NCI-H524 treated with DMSO at 0.1 percent for 48 hours (cell line): Measurements from ENCODE around the gene ITIH6.
"Not testable (repeated sequence)": the region's sequence is repeated elsewhere in the genome, so short reads cannot be mapped to it uniquely, and the experiment has no call there.

ENCODE experiments used
- DNase-seq: peaks from one replicate; lab custom pipeline; 2025; lab: John Stamatoyannopoulos, UW

Gene ITIH6, protein sequence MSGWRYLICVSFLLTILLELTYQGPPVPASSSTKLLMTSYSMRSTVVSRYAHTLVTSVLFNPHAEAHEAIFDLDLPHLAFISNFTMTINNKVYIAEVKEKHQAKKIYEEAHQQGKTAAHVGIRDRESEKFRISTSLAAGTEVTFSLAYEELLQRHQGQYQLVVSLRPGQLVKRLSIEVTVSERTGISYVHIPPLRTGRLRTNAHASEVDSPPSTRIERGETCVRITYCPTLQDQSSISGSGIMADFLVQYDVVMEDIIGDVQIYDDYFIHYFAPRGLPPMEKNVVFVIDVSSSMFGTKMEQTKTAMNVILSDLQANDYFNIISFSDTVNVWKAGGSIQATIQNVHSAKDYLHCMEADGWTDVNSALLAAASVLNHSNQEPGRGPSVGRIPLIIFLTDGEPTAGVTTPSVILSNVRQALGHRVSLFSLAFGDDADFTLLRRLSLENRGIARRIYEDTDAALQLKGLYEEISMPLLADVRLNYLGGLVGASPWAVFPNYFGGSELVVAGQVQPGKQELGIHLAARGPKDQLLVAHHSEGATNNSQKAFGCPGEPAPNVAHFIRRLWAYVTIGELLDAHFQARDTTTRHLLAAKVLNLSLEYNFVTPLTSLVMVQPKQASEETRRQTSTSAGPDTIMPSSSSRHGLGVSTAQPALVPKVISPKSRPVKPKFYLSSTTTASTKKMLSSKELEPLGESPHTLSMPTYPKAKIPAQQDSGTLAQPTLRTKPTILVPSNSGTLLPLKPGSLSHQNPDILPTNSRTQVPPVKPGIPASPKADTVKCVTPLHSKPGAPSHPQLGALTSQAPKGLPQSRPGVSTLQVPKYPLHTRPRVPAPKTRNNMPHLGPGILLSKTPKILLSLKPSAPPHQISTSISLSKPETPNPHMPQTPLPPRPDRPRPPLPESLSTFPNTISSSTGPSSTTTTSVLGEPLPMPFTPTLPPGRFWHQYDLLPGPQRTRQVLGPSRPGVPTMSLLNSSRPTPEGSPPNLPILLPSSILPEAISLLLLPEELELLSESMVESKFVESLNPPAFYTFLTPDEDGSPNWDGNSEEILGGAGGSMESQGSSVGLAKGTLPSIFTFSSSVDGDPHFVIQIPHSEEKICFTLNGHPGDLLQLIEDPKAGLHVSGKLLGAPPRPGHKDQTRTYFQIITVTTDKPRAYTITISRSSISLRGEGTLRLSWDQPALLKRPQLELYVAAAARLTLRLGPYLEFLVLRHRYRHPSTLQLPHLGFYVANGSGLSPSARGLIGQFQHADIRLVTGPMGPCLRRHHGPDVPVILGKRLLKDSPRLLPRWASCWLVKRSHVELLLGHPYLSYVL

DNA sequence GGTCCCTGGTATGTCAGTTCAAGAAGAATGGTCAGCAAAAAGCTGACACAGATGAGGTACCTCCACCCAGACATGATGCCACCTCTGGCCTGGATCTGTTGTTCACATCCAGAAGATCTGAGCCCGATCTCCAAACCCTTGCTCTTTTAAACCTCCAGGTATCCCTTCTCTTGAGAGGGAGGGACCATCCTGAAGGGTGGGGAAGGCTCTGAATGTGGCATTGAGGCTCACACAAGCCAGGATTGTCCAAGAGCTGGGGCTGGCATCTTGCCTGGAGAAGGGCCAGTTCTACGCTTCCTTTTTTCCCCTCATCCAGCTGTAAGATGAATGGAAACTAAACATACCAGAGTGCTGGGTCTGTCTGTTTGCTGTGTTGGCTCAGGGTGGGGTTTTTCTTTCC lies at the start of gene ITIH6:
TSS of gene ITIH6 (minus strand) at position 119 of the 400 bp plus-strand sequence. CDS start at position 74, 45 bp downstream.
- DNase-seq: no peak

DNA sequence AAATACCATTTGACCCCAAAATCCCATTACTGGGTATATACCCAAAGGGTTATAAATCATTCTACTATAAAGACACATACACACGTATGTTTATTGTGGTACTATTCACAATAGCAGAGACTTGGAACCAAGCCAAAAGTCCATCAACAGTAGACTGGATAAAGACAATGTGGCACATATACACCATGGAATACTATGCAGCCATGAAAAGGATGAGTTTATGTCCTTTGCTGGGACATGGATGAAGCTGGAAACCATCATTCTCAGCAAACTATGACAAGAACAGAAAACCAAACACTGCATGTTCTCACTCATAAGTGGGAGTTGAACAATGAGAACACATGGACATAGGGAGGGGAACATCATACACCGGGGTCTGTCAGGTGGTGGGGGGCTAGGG lies 49.6 kb upstream of the ITIH6 start:
- not testable (repeated sequence) for DNase-seq

DNA sequence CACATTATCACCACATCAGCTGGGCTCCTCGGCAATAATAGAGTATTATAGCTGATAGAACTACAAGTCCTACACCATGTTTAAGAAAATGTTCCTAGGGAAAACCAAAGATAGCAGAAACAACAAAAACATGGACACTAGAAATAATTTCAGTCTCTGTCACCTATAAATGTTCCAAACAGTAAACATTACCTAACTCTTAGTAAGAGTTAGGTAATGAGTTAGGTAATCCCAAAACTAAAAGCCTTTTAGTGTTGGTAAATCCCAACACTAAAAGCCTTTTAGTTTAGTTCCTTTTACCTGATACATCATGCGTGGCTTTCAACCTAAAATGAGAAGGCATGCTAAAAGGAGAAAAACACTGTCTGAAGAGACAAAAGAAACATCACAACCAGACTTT lies 45.0 kb upstream of the ITIH6 start:
- no peak for DNase-seq

DNA sequence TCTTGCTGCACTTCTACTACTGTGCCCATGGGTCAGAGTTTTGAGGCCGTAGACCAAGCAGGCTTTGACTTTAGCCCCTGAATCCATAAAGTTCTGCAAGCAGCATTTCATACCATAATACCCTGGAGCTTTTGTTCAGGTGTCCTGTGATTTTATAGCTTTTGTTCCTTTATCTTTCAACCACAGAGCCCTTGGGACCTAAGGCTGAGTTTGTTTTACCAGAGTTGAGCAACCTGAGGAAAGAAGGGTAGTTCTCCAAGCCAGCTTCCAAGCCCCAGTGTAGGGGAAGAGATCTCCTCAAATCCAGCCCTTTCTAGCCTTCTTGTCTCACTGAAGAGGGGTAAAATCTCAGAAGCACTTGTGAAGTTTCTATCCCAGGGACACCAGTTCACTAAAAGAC lies 44.6 kb upstream of the ITIH6 start:
- DNase-seq: no peak

DNA sequence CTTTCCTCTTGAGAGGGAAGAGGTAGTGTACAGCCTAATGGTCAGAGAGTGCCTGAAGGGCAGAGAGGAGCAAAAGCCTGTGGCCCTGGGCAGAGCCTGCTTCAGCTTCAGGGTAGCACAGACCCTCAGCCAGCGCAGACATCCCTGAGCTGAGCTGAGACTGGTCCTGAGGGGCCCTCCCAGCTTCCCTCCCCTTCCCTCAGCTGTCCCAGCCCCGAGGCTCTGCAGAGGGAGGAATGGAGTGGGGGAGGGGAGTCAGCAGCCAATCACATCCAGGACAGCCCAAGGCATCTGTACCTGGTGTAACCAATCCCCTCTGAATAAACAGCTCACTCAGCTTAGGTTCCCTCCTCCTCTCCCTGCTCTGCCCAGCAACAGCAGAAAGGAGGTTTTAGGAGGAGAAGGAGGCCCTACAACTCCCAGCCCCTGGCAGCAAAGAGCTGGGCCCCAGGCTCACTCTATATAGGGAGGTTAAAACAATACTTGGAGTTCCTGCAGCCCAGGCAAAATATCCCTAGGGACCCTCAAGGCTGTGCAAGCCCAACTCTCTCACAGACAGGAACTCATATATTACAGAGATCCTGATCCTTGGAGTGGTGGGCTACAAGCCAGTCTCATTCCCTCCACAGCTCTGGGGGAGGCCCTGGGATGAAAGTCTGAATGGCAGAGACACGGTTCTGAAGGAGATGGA lies 43.3 kb upstream of the ITIH6 start:
- DNase-seq: not testable (repeated sequence)

DNA sequence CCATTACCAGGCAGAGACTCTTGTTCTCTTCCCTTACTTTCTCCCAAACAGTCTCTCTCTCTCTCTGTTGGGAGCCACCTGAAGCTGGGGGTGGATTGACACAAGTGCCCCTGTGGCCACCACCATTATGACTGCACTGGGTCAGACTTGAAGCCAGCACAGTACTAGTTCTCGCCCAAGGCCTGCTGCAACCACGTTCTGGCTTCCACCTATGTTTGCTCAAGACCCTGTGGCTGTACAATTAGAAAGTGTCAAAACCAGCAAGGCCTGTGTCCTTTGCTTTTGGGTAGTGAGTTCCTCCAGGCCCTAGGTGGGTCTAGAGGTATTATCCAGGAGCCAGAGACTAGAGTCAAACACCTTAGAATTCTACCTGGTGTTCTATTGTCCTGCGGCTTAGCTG lies 40.5 kb upstream of the ITIH6 start:
- no peak for DNase-seq

DNA sequence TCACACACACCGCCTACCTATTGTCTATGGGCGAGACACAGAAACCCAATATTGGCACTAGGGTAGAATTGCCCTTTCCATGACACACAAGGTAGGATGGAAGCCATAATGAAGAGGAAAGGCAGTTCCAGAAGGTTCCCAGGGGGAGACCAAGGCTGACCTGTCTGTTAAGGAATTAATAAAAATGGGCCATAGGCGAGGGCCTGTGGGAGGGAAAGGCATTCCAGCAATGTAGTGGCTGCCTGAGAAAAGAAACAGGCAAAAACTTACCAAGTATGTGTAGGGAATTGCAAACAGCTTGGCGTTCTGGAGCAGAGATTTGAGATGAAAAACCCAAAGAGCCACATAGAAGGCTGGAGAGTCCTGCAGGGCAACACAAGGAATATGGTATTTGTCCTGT lies 28.5 kb upstream of the ITIH6 start:
- no peak for DNase-seq

DNA sequence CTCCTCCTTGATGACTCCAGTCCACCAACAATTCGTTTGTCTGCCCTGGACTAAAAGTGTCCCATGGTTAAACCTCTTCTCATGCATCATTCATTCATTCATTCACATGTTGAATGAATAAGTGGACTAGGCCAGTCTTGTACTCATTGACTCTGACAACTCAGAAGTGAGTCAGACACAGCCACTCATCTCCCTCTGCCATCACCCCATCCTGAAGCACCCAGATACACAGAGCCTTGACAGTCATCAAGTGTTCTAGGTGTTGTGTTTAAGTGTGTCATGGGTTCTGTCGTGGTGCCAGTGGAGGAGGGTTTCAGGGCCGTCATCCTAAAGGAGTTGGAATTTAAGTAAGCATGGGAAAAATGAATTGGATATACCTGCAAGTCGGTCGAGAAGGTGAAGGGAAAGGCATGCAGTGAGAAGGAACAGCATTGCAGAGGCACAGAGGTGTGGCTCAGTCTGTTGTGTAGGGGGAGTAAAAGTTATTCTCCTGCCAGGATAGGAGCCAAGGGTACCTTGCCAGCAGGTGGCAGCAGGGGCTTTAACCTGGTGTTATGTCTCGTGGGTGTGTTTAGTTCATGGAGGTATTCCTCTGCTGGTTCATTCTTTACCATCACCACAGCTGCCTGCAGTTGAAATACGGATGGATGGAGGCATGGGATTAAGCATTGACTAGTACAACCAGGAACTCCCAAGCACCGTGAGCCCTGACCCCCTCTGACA lies 27.8 kb upstream of the ITIH6 start:
- no peak for DNase-seq

DNA sequence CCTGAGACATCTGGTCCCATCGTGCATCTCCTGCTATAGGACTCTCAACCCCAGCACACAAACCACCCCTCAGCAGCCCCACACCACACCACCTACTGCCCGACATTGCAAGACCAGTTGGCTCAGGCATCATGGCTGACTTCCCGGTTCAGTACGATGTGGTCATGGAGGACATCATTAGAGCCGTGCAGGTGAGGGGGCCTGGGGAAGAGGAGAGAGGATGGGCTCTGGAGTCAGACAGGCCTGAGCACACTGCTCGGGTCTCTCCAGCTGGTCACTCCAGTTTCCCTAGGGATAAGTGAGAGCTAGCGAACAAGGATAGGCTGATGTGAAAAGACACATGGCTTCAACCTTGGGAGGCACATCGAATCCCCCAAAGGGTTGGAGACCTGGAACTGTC lies 26.7 kb upstream of the ITIH6 start:
- no peak for DNase-seq

DNA sequence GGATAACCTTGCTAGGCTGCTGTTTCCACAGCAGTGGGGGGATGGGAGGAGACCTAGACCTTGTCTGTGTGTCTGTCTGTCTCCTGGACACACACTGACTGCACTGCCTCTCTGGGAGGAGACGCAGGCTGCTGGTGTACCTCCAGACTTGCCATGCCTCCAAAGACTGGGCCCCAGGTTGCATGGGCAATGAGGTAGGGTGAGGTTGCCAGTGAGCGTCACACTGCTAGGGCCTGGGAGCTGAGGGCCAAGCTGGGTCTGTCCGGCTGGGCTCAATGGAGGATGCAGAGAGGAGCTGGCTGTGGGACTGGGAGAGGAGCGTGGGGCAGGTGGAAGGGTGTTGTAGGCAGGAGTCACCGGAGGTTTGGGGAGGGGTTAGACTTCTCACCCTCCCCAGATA lies 26.1 kb upstream of the ITIH6 start:
- DNase-seq: no peak

DNA sequence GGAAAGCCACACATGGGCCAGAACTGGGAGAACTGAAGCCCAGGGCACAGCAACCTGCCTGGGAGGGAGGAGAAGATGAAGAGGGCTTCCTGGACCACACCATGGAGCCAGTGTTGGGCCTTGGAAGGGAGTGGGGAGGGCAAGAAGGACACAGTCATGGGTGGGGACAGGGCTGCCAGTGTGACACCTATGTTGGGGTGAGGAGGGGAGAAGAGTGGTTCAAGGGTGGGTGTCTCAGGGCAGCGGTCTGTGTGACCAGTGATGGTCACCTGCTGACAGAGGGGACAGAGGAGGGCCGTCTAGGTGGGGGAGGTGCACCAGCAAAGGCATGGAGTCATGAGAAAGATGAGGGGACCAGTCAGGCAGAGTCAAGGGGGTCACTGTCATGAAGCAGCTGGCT lies 23.3 kb upstream of the ITIH6 start:
- no peak for DNase-seq

DNA sequence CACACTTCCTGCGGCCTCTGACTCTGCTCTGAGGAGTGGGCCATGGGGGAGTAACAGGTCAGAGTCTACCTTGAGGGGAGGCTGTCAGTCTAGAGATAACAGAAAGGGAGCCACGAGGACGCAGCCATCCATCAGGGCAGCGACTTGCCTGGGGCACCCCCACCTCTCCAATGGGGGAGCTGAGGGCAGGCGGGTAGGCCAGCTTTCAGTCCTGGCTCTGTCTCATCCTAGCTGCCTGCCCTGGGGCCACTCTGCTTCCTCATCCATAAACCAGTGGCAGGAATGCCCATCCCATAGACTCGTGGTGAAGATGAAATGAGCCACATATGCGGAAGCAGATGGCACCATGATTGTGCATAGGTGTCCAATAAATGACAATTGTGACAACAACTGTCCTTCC lies 22.7 kb upstream of the ITIH6 start:
- no peak for DNase-seq

DNA sequence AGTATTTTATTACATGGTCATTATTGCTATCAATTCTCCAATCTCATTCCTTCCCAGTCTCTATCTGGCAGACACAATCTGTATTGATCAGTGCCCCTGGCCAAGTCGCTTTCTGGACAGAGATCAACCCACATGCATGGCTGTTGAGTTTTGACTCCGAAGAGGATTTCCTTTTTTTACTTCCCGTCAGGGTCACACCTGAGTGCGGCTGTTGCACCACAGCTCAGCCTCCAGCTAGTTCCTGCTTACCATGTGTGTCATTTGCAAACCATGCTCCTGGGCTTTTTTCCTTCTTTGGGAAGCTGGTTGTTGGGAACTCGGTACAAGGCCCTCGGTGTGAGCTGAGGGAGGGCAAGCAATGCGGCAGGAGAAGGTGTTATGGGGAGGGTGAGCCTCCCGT lies 21.1 kb upstream of the ITIH6 start:
- no peak for DNase-seq

DNA sequence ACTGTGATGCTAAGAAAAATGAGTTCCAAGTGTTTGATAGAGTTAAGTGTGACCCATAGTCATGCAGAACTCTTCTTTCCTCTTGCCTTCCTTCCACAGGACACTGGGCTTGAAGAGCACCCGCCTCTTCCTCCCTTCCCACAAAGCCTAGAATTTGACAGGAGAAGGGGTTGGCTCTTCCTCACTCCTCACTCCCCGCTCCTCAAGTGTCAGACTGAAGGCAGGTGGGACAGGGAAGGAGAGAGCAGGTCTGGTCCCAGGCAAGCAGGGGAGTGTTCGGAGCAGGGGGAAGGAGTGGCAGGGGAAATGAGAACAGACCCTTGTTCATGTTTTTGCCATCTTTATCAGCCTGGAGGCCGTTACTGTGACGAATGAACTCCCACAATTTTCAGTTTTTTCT lies 20.2 kb upstream of the ITIH6 start:
- DNase-seq: no peak

DNA sequence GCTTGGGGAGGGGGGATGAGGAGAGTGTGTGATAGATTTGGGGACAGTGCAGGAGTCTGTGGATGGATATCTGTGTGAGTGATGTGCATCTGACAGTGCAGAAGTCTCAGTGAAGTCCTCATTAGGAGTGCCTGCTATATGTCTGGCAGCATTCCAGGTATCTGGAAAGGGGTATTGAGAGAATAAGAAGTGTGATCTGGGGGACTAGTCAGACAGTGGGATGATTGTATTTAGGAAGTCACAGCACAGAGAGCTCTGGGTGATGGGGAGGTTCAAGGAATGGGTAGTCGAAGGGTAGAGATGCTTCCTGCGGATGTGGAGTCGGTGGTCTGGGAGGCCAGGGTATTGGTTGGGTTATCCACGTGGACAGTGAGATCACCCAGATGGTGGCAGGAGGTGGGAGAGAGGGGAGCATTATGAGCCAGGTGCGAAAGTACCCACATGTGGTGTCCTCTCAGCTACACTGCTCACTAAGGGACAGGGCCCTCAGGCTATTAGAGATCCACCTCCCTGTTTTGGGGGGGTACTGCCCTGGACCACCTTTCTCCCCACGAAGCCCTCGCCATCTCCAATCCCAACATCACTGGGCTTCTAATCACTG lies 19.3 kb upstream of the ITIH6 start:
- no peak for DNase-seq

DNA sequence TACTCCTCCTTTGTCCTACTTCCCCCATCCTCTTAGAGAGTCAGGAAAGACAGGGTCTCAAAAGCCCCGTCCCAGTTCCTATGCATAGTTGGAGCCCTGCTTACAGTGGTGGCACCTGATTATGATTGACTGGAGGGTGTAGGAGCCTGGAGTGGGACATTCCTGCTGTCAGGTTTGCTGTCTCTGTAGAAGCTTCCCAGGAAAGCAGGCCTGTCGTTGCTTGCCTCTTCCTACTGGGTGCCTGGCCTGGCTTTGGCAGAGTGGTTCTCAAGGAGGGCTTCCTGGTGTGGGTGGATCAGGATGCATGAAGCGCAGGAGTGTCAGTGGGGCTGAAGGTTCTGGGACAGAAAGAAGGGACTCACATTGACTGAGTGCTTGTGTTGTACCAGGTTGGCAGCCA lies 14.3 kb upstream of the ITIH6 start:
- DNase-seq: no peak

DNA sequence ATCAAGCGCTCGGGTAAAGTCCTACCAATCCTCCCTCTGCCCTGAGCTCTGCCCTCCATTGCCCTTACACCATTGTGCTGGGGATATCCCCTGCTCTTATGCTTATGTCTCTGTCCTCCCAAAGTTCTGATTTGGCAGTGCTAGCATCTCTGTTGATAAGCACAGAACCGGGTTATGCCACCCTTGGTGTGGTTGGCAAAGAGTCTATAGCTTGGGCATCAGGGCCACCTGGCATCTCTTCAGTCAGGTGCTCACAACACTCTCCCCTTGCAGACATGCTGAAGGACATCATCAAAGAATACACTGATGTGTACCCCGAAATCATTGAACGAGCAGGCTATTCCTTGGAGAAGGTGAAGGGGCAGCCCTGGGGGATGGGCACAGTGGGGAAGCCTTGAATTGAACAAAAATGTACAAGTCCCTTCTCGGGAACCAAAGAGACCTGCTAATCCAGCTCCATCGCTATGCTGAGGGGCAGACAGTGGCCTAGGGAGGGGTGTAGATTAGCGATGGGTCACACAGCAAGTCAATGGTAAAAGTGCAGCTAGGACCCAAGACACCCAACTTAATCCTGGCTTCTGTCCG lies 13.3 kb upstream of the ITIH6 start:
- no peak for DNase-seq

DNA sequence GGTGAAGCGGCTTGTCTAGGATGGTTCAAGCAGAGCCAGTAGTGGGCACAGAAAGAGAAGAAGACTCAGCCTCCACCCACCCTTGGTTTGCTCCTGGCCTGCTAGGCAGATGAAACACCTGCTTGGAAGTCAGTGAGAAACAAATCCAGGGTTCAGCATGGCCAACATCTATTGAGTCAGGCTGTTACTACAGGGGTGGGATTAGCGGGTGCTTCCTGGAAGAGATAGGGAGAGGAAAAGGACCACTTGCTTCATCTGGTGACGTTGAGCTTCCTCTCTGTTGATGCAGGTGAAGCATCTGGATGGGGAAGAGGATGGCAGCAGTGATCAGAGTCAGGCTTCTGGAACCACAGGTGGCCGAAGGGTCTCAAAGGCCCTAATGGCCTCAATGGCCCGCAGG lies 12.5 kb upstream of the ITIH6 start:
- DNase-seq: no peak

DNA sequence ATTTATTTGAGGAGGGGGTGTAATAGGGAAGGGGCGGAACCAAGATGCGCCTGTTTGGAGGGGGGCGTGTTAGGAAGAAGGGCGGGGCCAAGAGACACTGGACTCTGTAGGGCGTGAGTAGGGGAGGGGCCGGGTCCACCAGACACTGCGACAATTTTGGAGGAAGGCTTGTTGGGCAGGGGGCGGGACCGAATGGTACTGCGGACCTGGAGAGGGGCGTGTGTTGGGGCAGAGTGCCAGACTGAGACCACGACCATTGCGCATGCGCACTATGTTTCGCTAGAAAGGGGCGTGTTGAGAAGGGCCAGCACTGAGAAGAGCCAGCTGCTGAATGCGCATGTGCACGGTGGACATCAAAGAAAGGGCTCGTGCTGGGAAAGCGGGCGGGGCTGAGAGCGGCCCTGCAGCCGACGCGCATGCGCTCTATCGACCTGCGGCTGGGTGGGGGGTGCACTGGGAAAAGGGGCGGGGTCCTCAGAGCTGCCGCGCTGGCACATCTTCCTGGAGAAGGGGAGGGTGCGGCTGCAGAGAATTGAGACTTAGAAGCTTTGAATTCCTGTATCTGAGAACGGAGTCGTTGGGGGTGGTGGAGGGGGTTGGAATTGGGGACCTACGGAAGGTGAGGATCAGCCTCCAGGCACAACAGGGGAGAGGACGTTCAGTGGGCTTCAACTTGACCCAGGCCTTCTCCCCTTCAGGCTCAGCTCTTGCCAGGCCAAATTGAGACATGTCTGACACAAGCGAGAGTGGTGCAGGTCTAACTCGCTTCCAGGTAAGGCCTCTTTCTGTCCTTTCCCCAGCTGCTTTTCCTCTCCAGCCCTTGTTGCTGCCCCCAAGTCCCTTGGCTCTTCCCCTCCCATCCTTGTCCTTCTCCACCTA lies 10.8 kb upstream of the ITIH6 start:
- peak; percentile 93 for DNase-seq
